ENCODE data around the gene TMEM135. TPM values are rescaled to one million over a fixed set of nuclear protein-coding genes. Genes with fewer than 3 reads are reported as not detected.

The TMEM135 gene
- total RNA-seq, 6 experiments from 2014 or later, result 12.2 to 27.9 (median 18.8) TPM

GRCh38 chr11:87015645-87016044, 22.1 kb upstream of the TMEM135 start:
- Histone ChIP-seq H3K36me3 (no peaks in the 10 kb centered on the region), H3K27ac (no peak overlapping the region), H3K4me1 (no peaks in the 10 kb centered on the region), H3K27me3 (no peaks in the 10 kb centered on the region), H3K4me3 (no peak overlapping the region), H3K9me3 (no peaks in the 10 kb centered on the region)
- WGBS (ENCODE audit: insufficient coverage, low coverage, low lambda C conversion rate, missing lambda C conversion rate), result 75% methylated on average over 10 of the region's 10 CpGs
- no peak for DNase-seq
- intact Hi-C loops (cut with DNase I), result no loop called here
- no peak for ATAC-seq
- TF ChIP-seq POLR2A (IDR thresholded peaks at IDR 0.05), result no peak
- TF ChIP-seq CTCF (IDR thresholded peaks at IDR 0.05), result no peak

DNA sequence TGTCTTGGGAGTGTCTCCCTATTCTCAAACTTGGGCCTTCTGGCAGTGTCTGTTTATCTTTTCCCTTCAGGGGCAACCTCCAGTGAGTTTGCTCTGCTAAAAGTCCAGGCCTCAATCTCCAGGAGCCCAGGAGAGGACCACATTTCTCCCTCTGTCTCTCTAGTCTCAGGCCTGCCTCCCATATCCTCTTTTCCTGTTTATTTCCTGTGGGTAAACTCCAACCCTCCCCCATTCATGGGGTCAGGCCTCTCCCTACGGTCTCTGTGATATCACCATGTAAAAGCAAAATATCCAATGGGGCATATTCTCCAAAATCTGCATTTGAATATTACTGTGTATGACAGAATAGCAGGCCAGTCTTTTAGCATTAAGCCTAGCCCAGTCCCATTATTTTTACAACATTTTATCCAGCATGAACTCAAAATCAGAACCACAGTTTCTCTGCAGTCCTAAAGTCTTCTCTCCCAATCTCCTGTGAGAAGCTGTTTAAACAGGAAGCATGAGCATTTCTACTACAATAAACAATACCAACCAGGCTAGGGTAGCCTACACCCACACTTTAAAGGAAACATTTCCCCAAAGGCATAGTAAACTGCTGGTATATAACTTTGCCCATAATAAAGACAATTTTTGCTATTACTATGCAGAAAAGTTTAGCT, 18.0 kb upstream of the TMEM135 start:
- H3K4me1 ChIP-seq, result no peaks in the 10 kb centered on the region
- H3K27ac ChIP-seq, result peak overlapping the region in 2 of 3 donors; percentile 16 to 18
- no peak for DNase-seq

DNA sequence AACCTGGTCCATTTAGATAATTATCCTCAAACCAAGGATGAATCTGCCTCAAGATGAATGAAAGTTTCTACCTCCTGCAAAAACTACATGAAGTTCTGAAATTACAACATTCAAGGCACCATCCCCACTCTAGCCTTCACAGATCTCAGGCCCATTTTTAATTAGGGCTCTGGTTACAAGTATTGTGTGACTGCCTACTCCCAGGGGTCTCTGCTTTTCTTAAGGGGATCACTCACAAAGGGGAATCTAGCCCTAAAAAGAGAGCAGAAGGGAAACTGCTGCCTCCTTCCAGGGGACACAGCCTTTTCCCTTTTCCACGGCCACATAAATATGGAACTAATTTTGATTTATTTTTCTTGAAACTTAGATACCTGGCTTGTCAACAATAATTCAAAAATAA, 17.4 kb upstream of the TMEM135 start:
- TF ChIP-seq POLR2A (IDR thresholded peaks at IDR 0.05) (no peak), CTCF (IDR thresholded peaks at IDR 0.05) (no peak)
- H3K4me1 ChIP-seq, result no peaks in the 10 kb centered on the region
- no peaks in the 10 kb centered on the region for H3K36me3 ChIP-seq
- ATAC-seq, result no peak
- no peak for DNase-seq
- intact Hi-C loops (cut with DNase I), result no loop called here
- H3K9me3 ChIP-seq, result no peaks in the 10 kb centered on the region
- 94% methylated on average over 1 of the region's 1 CpG for WGBS (ENCODE audit: insufficient coverage, low coverage, low lambda C conversion rate, missing lambda C conversion rate)
- no peak overlapping the region for H3K4me3 ChIP-seq
- H3K27me3 ChIP-seq, result no peaks in the 10 kb centered on the region
- no peak overlapping the region for H3K27ac ChIP-seq

More for the DNA sequence above, 18.0 kb upstream of the TMEM135 start:
- intact Hi-C loops (cut with DNase I), result no loop called here
- ATAC-seq, result peak in 2 of 4 donors; percentile 28 to 44
- TF ChIP-seq POLR2A (IDR thresholded peaks at IDR 0.05) (no peak), CTCF (IDR thresholded peaks at IDR 0.05) (no peak)
- no peaks in the 10 kb centered on the region for H3K9me3 ChIP-seq
- 29% methylated on average over 1 of the region's 1 CpG for WGBS (ENCODE audit: insufficient coverage, low coverage, low lambda C conversion rate, missing lambda C conversion rate)
- no peaks in the 10 kb centered on the region for H3K36me3 ChIP-seq
- no peak overlapping the region for H3K4me3 ChIP-seq
- H3K27me3 ChIP-seq, result no peaks in the 10 kb centered on the region

DNA sequence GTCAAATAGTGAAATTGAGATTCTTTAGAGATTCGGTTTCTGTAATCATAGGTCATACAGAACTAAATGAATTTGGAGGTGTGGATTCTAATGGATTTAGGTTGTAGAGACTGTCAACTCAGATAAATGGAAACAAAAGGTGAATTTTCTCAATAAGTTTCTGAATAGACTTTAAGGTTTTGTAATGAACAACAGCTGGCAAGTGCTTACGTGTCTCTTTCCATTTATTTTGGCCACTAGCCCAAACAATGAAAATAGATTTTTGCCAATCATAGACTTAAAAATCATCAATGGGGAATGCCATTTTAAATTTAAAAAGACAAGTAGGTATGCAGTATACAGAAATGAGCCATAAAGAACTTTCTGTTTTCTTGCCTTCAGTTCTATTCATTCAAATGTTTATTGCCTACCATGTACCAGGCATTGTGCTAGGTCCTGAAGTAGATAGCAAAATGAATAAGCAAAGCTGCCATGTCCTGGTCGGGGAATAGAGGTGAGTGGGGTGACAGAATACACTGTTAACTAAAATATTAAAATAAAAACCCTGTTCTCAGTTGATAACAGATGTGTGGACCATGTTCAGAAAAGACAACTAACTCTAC, 16.9 kb upstream of the TMEM135 start:
- intact Hi-C loops (cut with DNase I), result no loop called here
- WGBS (ENCODE audit: insufficient coverage, low coverage, low lambda C conversion rate, missing lambda C conversion rate), result 67% methylated on average over 3 of the region's 3 CpGs
- no peak overlapping the region for H3K4me3 ChIP-seq
- no peak for ATAC-seq
- H3K36me3 ChIP-seq, result no peaks in the 10 kb centered on the region
- TF ChIP-seq CTCF (IDR thresholded peaks at IDR 0.05), result no peak
- TF ChIP-seq POLR2A (IDR thresholded peaks at IDR 0.05), result no peak
- H3K4me1 ChIP-seq, result no peaks in the 10 kb centered on the region
- H3K9me3 ChIP-seq, result no peaks in the 10 kb centered on the region
- H3K27me3 ChIP-seq, result no peaks in the 10 kb centered on the region
- DNase-seq, result no peak
- H3K27ac ChIP-seq, result no peak overlapping the region

Measured in right lobe of liver (tissue), 6 donors.